HepG2 (cell line): ENCODE measurements around the gene TBC1D14. TPM values are rescaled to one million over a fixed set of nuclear protein-coding genes. Genes with fewer than 3 reads are reported as not detected.

Experiments used
- BCL3 ChIP-seq: sonication (generic); formaldehyde crosslinking; IDR thresholded peaks from 2 replicates; pipeline ENCODE4 v1.5.1; 2020; ENCODE audit warnings: mild to moderate bottlenecking, missing genetic modification reagents, moderate library complexity
- BORCS8-MEF2B ChIP-seq: sonication (generic); formaldehyde crosslinking; IDR thresholded peaks from 2 replicates; pipeline ENCODE4 v1.8.0; 2022; ENCODE audit warnings: mild to moderate bottlenecking, missing genetic modification reagents
- CCDC6 ChIP-seq: sonication (generic); formaldehyde crosslinking; IDR thresholded peaks from 2 replicates; pipeline ENCODE4 v1.8.1; 2022; ENCODE audit warnings: mild to moderate bottlenecking, missing genetic modification reagents, moderate library complexity
- DMAP1 ChIP-seq: IDR thresholded peaks from 2 replicates; pipeline ENCODE4 v1.6.1; 2016
- HES4 ChIP-seq: sonication (generic); formaldehyde crosslinking; IDR thresholded peaks from 2 replicates; pipeline ENCODE4 v1.9.0; 2021; ENCODE audit warnings: mild to moderate bottlenecking, missing genetic modification reagents, borderline replicate concordance
- HIC2 ChIP-seq: sonication (generic); formaldehyde crosslinking; IDR thresholded peaks from 2 replicates; pipeline ENCODE4 v1.9.0; 2022; ENCODE audit warnings: low read depth, missing genetic modification reagents
- MBD4 ChIP-seq: IDR thresholded peaks from 2 replicates; pipeline ENCODE4 v1.6.1; 2012; ENCODE audit warnings: low read length, inconsistent platforms, borderline replicate concordance
- MED1 ChIP-seq: sonication (generic); formaldehyde crosslinking; IDR thresholded peaks from 2 replicates; pipeline ENCODE4 v1.4.0; 2020; ENCODE audit warnings: missing genetic modification reagents
- MTA1 ChIP-seq: sonication (generic); formaldehyde crosslinking; IDR thresholded peaks from 2 replicates; pipeline ENCODE4 v1.4.0; 2020; ENCODE audit warnings: missing genetic modification reagents, mild to moderate bottlenecking, borderline replicate concordance
- RNF219 ChIP-seq: sonication (generic); formaldehyde crosslinking; IDR thresholded peaks from 2 replicates; pipeline ENCODE4 v1.5.0; 2020; ENCODE audit warnings: mild to moderate bottlenecking, missing genetic modification reagents
- SIN3A ChIP-seq: IDR thresholded peaks from 2 replicates; pipeline ENCODE4 v1.6.1; 2011; ENCODE audit warnings: low read depth, mild to moderate bottlenecking, control low read depth, low read length, borderline replicate concordance
- ZBTB40 ChIP-seq, 2 experiments: fragments of 450-650 bp in 1 of 2; sonication (generic) in 1 of 2; formaldehyde crosslinking in 1 of 2; IDR thresholded peaks; 2 replicates each; pipeline versions ENCODE4 v1.6.1 to v1.8.0; 2016 to 2022; ENCODE audit warnings: antibody characterized with exemption in 1 of 2, mild to moderate bottlenecking in 1 of 2, missing genetic modification reagents in 1 of 2
- ZKSCAN5 ChIP-seq: sonication (generic); formaldehyde crosslinking; IDR thresholded peaks from 2 replicates; pipeline ENCODE4 v1.5.1; 2020; ENCODE audit warnings: mild to moderate bottlenecking, missing genetic modification reagents
- ZNF431 ChIP-seq: sonication (generic); formaldehyde crosslinking; IDR thresholded peaks from 2 replicates; pipeline ENCODE4 v1.9.0; 2022; ENCODE audit warnings: missing genetic modification reagents, low read depth, mild to moderate bottlenecking, borderline replicate concordance
- polyA plus RNA-seq, 8 experiments: library from polyadenylated mRNA; depleted of rRNA in 3 of 8; stranded (reverse) in 7 of 8; unstranded in 1 of 8; fragments of >200 nt; fragmentation: Illumina TruSeq in 4 of 8; extraction: Trizol in 4 of 8; gene quantifications; 2 replicates each; pipeline versions ENCODE4 v1.2.1 to v1.2.3, GENCODE V29; 2011 to 2016; ENCODE audit warnings: low read depth in 4 of 8, missing spikeins in 1 of 8, mixed read lengths in 1 of 8; ENCODE audit not compliant: insufficient read depth in 1 of 8
- total RNA-seq, 5 experiments: library from RNA; depleted of rRNA; stranded (reverse); fragments of >200 nt; fragmentation: Illumina TruSeq; extraction: Trizol; gene quantifications; 2 replicates each; pipeline ENCODE4 v1.2.3, GENCODE V29; 2016; ENCODE audit warnings: low read depth in 1 of 5

The TBC1D14 gene
- total and polyA plus RNA-seq, 2 of the 13 experiments (the other 11 are each of a cell fraction or from before 2014, with no cell fraction given), result 29.5 to 46.5 TPM

GRCh38 chr4:6926681-6927478 lies 17.3 kb downstream of the TBC1D14 start (continued):
- TF ChIP-seq ZNF431 (CRISPR knock-in tag), result no peak
- TF ChIP-seq DMAP1 (CRISPR knock-in tag), result no peak
- TF ChIP-seq MBD4, result no peak
- TF ChIP-seq HIC2, result peak; percentile 40; the same call in 1 of the 2 replicates
- TF ChIP-seq ZKSCAN5 (CRISPR knock-in tag), result no peak
- TF ChIP-seq HES4 (CRISPR knock-in tag), result no peak
- no peak for TF ChIP-seq BCL3 (CRISPR knock-in tag)
- TF ChIP-seq SIN3A, result no peak
- peak; percentile 59; the same call in 1 of the 2 replicates for TF ChIP-seq MTA1
- TF ChIP-seq BORCS8-MEF2B (CRISPR knock-in tag), result peak; percentile 64; the same call in 1 of the 2 replicates
- TF ChIP-seq MED1 (CRISPR knock-in tag), result no peak; the same call in 1 of the 2 replicates
- TF ChIP-seq RNF219 (CRISPR knock-in tag), result no peak
- no peak for TF ChIP-seq ZBTB40 (IDR thresholded peaks at IDR 0.05)
- no peak for TF ChIP-seq ZBTB40 (CRISPR knock-in tag; IDR thresholded peaks at IDR 0.05)
- no peak for TF ChIP-seq CCDC6 (CRISPR knock-in tag)
